DMS53 (cell line): Measurements from ENCODE around the gene NALF2.

Experiments used
- DNase-seq: peaks from one replicate; lab custom pipeline; 2025; lab: John Stamatoyannopoulos, UW

The NALF2 gene

GRCh38 chrX:69503782-69504625 is at the start of gene NALF2:
NALF2 (plus strand) TSS chrX:69504326; CDS start chrX:69505283, 957 bp downstream.
- DNase-seq: peak; percentile 89

GRCh38 chrX:69457756-69458155 is 46.4 kb upstream of the NALF2 start:
- no peak for DNase-seq

- DNase-seq: no peak
Measured at GRCh38 chrX:69466546-69466945, 37.6 kb upstream of the NALF2 start.

GRCh38 chrX:69469975-69470374 is 34.2 kb upstream of the NALF2 start:
- DNase-seq: no peak

- no peak for DNase-seq
Measured at GRCh38 chrX:69489625-69490024, 14.5 kb upstream of the NALF2 start.

DNA sequence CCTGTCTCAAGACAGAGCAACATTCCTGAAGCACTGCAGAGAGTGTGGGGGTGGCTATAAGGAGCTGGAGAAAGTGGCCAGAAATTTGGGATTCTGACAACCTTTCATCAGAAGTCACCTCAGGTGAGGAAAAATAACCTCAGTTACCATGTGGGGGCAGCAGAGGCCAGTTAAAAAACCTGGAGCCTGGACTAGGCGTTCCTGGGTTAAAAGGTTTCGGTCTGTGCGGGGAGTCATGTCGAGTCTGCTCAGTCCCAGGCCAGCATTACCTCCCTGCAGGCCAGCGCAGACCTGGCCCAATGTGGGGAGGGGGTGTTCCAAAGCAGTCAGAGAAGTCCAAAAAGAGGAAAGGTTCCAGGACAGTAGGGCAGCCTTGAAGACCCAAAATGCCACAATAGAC is 10.9 kb upstream of the NALF2 start:
- DNase-seq: peak; percentile 71

GRCh38 chrX:69493766-69494165 is 10.4 kb upstream of the NALF2 start:
- peak; percentile 5 for DNase-seq

GRCh38 chrX:69496183-69496582 is 7.9 kb upstream of the NALF2 start:
- DNase-seq: no peak

DNA sequence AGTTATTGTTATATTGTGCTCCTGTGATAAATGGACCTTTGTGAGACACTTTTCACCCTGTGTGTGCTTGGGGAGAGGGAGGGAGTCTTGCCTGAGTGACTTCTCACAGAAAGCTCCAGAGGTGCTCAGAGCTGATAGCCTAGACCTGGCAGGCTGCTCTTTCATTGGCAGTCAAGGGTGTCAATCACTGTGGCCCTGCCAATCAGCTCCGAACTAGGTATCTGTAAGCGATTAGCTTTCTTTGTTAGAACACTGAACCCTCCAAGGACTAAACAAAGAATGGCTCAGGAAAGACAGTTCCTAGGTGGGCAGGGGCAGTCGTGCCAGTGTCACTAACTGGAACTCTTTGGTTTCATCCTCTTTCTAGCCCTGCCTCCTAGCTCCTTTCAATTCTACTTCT is 2.7 kb upstream of the NALF2 start:
- DNase-seq: peak; percentile 31

DNA sequence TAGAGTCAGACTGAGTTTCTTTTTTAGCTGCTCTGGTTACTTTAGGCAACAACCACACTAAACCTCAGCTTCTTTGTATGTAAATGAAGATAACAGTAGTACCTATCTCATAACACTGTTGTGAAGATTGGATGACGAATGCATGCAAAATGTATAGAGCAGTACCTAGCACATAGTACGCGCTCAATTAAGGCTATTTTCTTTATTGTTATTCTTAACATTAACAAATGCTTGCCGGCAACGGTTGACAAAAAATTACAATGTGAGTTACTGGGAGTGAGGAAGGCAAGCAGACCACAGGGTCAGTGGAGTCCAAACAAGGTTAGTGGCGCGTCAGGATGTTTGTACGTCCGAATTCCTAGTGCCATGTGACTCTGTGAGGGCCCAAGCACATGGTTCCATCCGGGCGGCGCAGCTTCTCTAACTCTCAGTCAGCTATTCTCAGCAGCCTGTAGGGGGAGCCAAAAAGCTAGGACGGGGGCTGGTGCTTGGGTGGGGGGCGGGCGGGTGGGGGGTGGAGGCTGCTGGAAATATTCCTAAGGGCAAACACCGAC is 821 bp upstream of the NALF2 start:
- peak; percentile 90 for DNase-seq

GRCh38 chrX:69504626-69505612 is 793 bp downstream of the NALF2 start:
- peak; percentile 61 for DNase-seq

DNA sequence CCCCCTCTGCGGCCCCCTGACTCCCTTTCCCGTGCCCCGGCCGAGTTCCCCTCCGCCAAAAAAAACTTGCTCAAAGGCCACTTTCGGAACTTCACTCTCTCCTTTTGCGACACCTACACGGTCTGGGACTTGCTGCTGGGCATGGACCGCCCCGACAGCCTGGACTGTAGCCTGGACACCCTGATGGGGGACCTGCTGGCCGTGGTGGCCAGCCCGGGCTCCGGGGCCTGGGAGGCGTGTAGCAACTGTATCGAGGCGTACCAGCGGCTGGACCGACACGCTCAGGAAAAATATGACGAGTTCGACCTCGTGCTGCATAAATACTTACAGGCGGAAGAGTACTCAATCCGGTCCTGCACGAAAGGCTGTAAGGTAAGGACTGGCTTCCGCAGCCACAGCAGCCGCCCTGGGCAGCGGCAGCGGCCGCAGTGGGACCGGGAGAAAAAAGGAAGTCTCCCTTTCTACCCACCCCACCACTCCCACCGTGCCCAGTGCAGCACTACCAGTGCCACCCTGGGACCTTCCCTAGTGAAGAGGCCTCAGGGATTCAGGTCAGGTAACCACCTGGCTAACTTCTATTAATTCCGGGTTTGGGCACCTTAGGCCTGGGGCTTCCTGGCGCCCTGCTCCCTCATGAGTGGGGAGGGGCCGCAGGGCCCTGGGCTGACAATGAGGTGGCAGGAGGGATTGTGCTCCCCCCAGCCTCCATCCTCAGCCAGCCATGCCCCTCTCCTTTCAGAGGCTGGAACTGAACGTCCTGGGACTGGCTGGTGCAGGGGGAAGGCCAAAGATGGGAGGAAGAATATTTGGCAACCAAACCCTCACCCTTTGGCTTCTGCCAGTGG is 1.9 kb downstream of the NALF2 start:
- peak; percentile 13 for DNase-seq

GRCh38 chrX:69506617-69507499 is 2.7 kb downstream of the NALF2 start:
- peak; percentile 7 for DNase-seq

GRCh38 chrX:69507500-69507789 is 3.3 kb downstream of the NALF2 start:
- DNase-seq: no peak

- DNase-seq: no peak
Measured at GRCh38 chrX:69508610-69509009, 4.5 kb downstream of the NALF2 start.

- no peak for DNase-seq
Measured at GRCh38 chrX:69510137-69510715, 6.1 kb downstream of the NALF2 start.

DNA sequence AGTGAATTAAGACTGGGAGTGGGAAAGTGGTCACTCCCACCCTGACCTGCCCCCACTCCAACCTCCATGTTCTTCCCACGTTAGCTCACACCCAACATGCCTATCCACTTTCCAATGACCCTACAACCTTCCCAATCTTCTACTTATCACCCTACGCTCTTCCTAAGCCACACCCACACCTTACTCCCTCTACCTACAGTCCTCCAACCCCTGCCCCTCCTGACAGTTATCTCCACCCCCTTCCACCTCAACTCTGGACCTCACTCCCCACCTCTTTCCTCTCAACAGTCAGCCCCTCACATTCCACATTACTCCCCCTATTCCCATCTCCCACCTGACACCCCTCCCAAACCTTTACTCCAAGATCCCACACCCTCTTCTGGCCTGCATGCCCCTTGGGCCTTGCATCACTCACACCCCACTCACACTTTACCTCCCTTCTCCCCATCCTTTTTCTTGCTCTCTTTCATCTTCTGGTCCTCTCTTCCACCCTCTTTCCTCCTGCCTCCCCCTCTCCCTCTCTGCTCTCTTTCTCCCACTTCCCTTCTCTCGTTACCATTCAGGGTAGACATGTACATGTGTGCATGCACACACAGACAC is 6.9 kb downstream of the NALF2 start:
- no peak for DNase-seq

DNA sequence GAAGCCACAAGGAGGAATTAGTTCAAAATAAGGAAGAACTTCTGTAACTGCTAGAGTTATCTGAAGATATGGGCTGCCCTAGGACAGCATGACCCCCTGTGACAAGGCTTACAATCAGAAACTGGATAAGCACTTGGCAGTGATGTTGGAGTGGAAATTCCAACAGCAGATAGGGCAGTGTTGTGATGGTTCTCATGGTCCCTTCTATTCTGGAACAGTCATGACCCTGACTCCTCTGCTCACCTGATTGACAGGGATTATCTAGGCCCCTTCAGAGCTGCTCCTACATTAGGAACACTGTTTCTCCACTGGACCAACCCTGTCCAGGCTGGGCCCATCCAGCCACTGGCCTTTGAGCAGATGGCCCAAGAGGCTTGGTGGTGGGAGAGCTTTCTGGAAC is 17.9 kb downstream of the NALF2 start:
- DNase-seq: no peak

DNA sequence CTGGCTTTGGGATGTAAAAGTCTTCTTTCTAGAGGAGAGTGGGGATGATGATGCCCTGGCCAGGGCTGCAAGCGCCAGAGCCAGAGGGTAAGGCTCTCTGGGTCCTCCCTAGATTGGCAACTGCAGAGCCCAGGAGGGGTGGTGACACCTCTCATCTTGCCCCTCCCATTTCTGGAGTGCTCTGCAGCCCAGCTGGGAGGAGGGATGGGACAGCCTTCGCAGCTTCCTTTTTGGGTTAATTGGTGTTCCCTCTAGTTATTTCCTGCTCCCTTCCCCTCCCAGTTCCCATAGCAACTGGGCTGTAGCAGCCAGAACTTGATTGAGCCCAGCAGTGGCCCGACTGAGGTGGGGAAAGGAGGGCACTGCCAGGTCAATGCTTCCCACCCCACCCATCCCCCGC is 19.2 kb downstream of the NALF2 start:
- DNase-seq: no peak

GRCh38 chrX:69524781-69525363 is 20.7 kb downstream of the NALF2 start:
- DNase-seq: no peak
